Small intestine (tissue), 16 donors: ENCODE results near the gene EIF2B1. TPM values are rescaled to one million over a fixed set of nuclear protein-coding genes. Genes with fewer than 3 reads are reported as not detected.

Experiments
- DNase-seq, 2 donors: peaks; one replicate each; pipeline versions ENCODE4 v3.0.0 to v3.0.0-alpha.2; 2013
- FAIRE-seq: peaks from 2 replicates; lab custom pipeline; 2012; peaks lifted over from hg19 to GRCh38; lab: Jason Lieb, UNC
- H3K27ac ChIP-seq, 3 donors: one replicate each; pipeline ENCODE4 v1.5.1; 2013; ENCODE audit warnings: low read length in 2 of 3, mild to moderate bottlenecking in 2 of 3, control low read depth in 1 of 3, inconsistent platforms in 1 of 3, low read depth in 1 of 3, moderate library complexity in 1 of 3
- H3K27me3 ChIP-seq, 3 donors: one replicate each; pipeline ENCODE4 v1.6.1; 2013; ENCODE audit warnings: low read length in 3 of 3, inconsistent platforms in 1 of 3; ENCODE audit not compliant: control insufficient read depth in 3 of 3, insufficient read depth in 3 of 3
- H3K36me3 ChIP-seq, 3 donors: one replicate each; pipeline ENCODE4 v1.6.1; 2013; ENCODE audit warnings: low read length in 3 of 3, inconsistent platforms in 1 of 3, low read depth in 1 of 3, mild to moderate bottlenecking in 1 of 3, moderate library complexity in 1 of 3; ENCODE audit not compliant: control insufficient read depth in 3 of 3, insufficient read depth in 2 of 3
- H3K4me1 ChIP-seq, 3 donors: one replicate each; pipeline ENCODE4 v1.6.1; 2013; ENCODE audit warnings: low read length in 2 of 3, inconsistent platforms in 1 of 3, low read depth in 1 of 3, mild to moderate bottlenecking in 1 of 3, moderate library complexity in 1 of 3; ENCODE audit not compliant: control insufficient read depth in 3 of 3, insufficient read depth in 2 of 3
- H3K4me3 ChIP-seq, 3 donors: one replicate each; pipeline ENCODE4 v1.5.1; 2013; ENCODE audit warnings: low read length in 3 of 3, control low read depth in 1 of 3, inconsistent platforms in 1 of 3, low read depth in 1 of 3, mild to moderate bottlenecking in 1 of 3, moderate library complexity in 1 of 3
- H3K9me3 ChIP-seq, 2 donors: one replicate each; pipeline ENCODE4 v1.6.1; 2013; ENCODE audit warnings: low read depth in 1 of 2, low read length in 1 of 2; ENCODE audit not compliant: control insufficient read depth in 2 of 2, insufficient read depth in 1 of 2
- WGBS, 3 donors: extraction: QIAGEN DNeasy Blood & Tissue Kit; methylation state at CpG; one replicate each; pipeline ENCODE4 v1.1.7; 2013; 5-methylcytosine and 5-hydroxymethylcytosine counted together
- long read RNA-seq, 10 donors: transcript quantifications; one replicate each; lab custom pipeline, GENCODE V29; 2026
- polyA plus RNA-seq, 4 donors: library from polyadenylated mRNA; stranded (reverse) in 3 of 4; unstranded in 1 of 4; fragments of 200-250 nt in 3 of 4; fragments of 120-200 nt in 1 of 4; gene quantifications; one replicate each; pipeline versions ENCODE4 v1.2.1 to v1.2.3, GENCODE V29; 2013
- donor health status: healthy with polysubstance abuse.
- donor health status: control.
- donor health status: control.
- donor health status: Bipolar disorder and iron deficiency.
- donor health status: healthy.

EIF2B1 gene
- 10 to 100 TPM; 28.4 to 40.1 (median 30.9) TPM for polyA plus RNA-seq
- long read RNA-seq, donor 1, transcript EIF2B1-204 (5 exons, 1,768 nt), result minor isoform, 7 of 94 reads
- long read RNA-seq, donor 1, transcript EIF2B1-202 (4 exons, 622 nt), result minor isoform, 7 of 94 reads
- long read RNA-seq, donor 1, transcript EIF2B1-201 (9 exons, 2,477 nt), result major isoform, 32 of 94 reads
- long read RNA-seq, donor 1, partial matches to known transcripts, result 38 of 94 reads
- long read RNA-seq, donor 1, other reads (novel, unspliced or antisense), result 10 of 94 reads
- long read RNA-seq, donor 2, partial matches to known transcripts, result 23 of 29 reads
- long read RNA-seq, donor 2, other reads (novel, unspliced or antisense), result 0 of 29 reads
- long read RNA-seq, donor 3, transcript EIF2B1-201 (9 exons, 2,477 nt), result major isoform, 13 of 27 reads
- long read RNA-seq, donor 3, partial matches to known transcripts, result 8 of 27 reads
- long read RNA-seq, donor 3, other reads (novel, unspliced or antisense), result 0 of 27 reads
- long read RNA-seq, donor 4, result 0 reads
- long read RNA-seq, donor 5, partial matches to known transcripts, result 18 of 22 reads
- long read RNA-seq, donor 5, other reads (novel, unspliced or antisense), result 0 of 22 reads
- long read RNA-seq, donor 6, transcript EIF2B1-201 (9 exons, 2,477 nt), result major isoform, 8 of 19 reads
- long read RNA-seq, donor 6, partial matches to known transcripts, result 10 of 19 reads
- long read RNA-seq, donor 6, other reads (novel, unspliced or antisense), result 0 of 19 reads
- long read RNA-seq, donor 7, result 0 reads
- long read RNA-seq, donor 8, partial matches to known transcripts, result 0 of 3 reads
- long read RNA-seq, donor 8, other reads (novel, unspliced or antisense), result 0 of 3 reads
- long read RNA-seq, donor 9, partial matches to known transcripts, result 0 of 4 reads
- long read RNA-seq, donor 9, other reads (novel, unspliced or antisense), result 0 of 4 reads
- long read RNA-seq, donor 10, transcript EIF2B1-201 (9 exons, 2,477 nt), result major isoform, 17 of 29 reads
- long read RNA-seq, donor 10, partial matches to known transcripts, result 7 of 29 reads
- long read RNA-seq, donor 10, other reads (novel, unspliced or antisense), result 0 of 29 reads

DNA sequence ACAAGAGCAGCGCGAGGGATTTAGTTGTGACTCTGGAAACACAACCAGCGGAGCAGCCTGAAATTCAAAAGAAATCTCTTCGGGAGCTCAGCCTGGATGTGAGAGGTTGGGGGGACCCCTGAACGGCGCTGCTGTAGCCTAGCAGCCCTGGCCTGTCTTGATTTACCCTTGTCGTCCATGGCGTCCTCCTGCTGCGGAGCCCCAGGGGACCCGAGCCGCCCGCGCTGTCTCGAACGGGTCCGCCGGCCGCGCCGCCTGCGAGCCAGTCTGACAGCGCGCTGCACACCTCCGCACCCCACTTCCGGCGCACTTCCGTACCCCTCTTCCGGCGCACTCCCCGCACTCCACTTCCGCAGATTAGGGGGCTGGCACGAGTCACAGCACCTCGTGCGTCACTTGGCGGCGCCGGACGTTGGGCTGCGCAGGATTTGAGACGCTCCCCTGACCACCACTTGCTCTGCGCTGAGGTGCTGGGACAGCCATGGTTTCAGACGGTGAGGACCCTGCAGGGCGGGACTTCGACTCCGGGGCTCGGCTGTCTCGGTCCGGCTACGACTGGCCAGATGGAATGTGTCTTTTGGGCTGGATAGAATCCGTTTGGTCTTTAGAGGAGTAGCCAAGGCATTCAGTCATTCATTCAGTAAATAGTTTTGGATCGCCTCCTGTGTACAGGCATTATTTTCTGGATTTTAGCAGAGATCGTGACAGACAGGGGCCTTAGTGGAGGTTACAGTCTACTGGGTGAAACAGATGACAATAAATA, at the start of gene EIF2B1, which contains the start of gene GTF2H3:
Gene EIF2B1 (minus strand): TSS at position 308 of the 763 bp plus-strand sequence. CDS start 129 bp downstream, at position 179.
Gene GTF2H3 (plus strand): TSS at position 451 of the 763 bp plus-strand sequence. CDS start 31 bp downstream, at position 482.
- DNase-seq (peak; percentile 97 to 99), FAIRE-seq (no peak)
- H3K9me3 ChIP-seq, result no peaks in the 10 kb centered on the region
- H3K4me3 ChIP-seq, result peak within 1 kb of the TSS; percentile 61 to 99 (median 96)
- H3K4me1 ChIP-seq, result peaks cover 0 to 9% (median 0%) of the 10 kb centered on the region in 3 donors
- H3K27me3 ChIP-seq, result no peaks in the 10 kb centered on the region
- 0% methylated on average over 37 to 52 of the region's 52 CpGs for WGBS, 3 donors
- H3K36me3 ChIP-seq, result peaks cover 9 to 32% (median 15%) of the 10 kb centered on the region in 3 donors
- H3K27ac ChIP-seq, result peak within 1 kb of the TSS; percentile 65 to 93 (median 90)

DNA sequence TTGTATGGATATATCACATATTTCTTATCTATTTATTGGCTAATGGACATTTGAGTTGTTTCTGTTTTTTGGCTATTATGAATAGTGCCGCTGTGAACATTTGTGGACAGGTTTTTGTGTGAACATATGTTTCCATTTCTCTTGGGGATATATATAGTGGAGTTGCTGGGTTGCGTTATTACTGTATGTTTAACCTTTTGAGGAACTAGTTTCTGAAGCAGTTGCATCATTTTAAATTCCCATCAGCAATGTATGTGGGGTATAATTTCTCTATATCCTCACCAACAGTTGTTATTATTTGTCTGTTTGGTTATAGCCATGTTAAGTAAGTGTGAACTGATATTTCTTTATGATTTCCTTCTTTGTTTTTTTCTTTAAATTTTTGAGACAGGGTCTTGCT, 48.1 kb upstream of the EIF2B1 start:
- Histone ChIP-seq H3K27ac (no peak overlapping the region), H3K4me3 (no peak overlapping the region), H3K4me1 (no peaks in the 10 kb centered on the region), H3K36me3 (peaks cover 2 to 28% (median 3%) of the 10 kb centered on the region in 3 donors), H3K27me3 (no peaks in the 10 kb centered on the region), H3K9me3 (no peaks in the 10 kb centered on the region)
- no peak for FAIRE-seq
- DNase-seq, result no peak
- 83 to 99% (median 86%) methylated on average over 2 of the region's 2 CpGs for WGBS, 3 donors

DNA sequence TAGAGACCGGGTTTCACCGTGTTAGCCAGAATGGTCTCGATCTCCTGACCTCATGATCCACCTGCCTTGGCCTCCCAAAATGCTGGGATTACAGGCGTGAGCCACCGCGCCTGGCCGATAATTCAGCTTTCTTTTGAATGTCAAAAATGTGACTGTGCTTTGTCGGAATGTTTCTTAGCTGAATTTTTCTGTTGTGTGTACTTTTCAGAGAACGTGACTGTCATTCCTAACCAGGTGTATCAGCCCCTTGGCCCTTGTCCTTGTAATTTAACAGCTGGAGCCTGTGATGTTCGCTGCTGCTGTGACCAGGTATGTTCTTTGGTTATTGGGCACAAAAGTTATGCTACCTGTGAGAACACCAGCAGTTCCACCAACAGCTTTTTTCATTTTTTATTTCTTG, 45.5 kb upstream of the EIF2B1 start:
- WGBS, 3 donors, result 94 to 97% (median 96%) methylated on average over 10 of the region's 10 CpGs
- H3K9me3 ChIP-seq, result no peaks in the 10 kb centered on the region
- no peak overlapping the region for H3K4me3 ChIP-seq
- FAIRE-seq (no peak), DNase-seq (no peak)
- H3K4me1 ChIP-seq, result no peaks in the 10 kb centered on the region
- H3K36me3 ChIP-seq, result peaks cover 2 to 39% (median 3%) of the 10 kb centered on the region in 3 donors
- no peaks in the 10 kb centered on the region for H3K27me3 ChIP-seq
- no peak overlapping the region for H3K27ac ChIP-seq

DNA sequence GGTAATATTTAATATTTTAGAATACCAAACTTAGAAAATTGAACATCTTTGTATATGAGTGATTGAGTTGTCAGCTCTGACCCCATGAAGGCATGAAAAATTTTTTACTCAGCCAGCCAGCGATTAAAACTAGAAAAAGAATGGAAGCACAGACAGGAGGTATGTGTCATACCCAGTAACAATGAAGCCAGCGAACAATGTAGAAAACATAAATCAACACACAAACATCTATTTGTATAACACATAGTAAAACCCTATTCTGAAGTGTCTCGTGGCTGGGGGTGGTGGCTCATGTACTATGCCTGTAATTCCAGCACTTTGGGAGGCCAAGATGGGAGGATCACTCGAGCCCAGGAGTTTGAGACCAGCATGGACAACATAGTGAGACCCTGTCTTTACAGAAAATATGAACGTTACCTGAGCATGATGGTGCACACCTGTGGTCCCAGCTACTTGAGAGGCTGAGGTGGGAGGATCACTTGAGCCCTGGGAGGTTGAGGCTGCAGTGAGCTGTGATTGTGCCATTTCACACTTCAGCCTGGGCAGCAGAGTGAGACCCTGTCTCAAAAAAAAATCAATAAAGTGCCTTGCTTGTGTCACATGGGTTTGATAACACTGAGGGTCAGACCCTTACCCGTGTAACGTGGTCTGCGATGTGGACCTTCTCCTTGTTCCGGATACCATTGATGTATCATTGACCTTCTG, 43.3 kb upstream of the EIF2B1 start:
- FAIRE-seq (no peak), DNase-seq (no peak)
- Histone ChIP-seq H3K4me3 (no peak overlapping the region), H3K9me3 (no peaks in the 10 kb centered on the region), H3K4me1 (no peaks in the 10 kb centered on the region), H3K27ac (no peak overlapping the region), H3K36me3 (peaks cover 2 to 35% (median 3%) of the 10 kb centered on the region in 3 donors), H3K27me3 (no peaks in the 10 kb centered on the region)
- WGBS, 3 donors, result 91 to 93% (median 93%) methylated on average over 9 of the region's 9 CpGs

DNA sequence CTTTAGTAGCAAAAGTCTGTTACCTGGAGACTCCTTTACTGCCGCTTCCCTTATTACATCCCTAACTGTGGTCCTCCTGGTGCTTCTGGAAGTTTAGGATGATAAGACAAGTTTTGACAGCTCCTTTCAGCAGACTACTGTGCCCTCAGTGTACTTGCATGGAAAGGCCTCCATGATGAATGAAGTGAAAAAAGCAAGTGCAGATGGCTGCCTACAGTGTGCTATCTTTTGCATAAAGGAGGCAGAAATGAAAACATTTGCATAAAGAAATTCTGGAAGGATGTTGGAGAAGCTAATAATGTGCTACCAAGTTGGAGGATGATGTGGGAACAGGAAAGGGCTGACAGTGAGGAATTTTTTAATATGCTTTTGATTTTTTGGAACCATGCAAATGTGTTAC, 42.0 kb upstream of the EIF2B1 start:
- Histone ChIP-seq H3K36me3 (peaks cover 0 to 33% (median 2%) of the 10 kb centered on the region in 3 donors), H3K27me3 (no peaks in the 10 kb centered on the region), H3K4me1 (peaks cover 0 to 3% (median 0%) of the 10 kb centered on the region in 3 donors), H3K9me3 (no peaks in the 10 kb centered on the region), H3K27ac (no peak overlapping the region), H3K4me3 (no peak overlapping the region)
- DNase-seq, result no peak
- WGBS, 3 donors, result 87 to 100% (median 100%) methylated on average over 1 of the region's 1 CpG
- no peak for FAIRE-seq

DNA sequence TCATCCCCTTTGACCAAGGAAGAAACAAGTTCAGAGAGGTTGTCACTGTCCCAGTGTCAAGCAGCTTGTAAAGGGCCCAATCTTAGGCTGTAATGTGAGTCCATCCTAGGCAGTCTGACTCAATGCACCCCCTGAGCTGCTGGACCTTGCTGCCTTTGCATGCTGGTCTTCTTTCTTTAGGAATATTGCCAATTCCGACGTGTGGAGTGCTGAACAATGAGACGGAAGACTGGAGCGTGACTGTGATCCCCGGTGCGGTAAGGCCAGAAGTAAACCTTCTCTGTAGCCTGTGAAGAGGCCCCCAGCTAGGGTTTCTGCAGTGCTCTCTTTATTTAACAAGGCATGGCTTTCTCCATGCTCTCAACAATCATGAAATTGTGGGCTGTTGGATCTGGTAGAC, 38.4 kb upstream of the EIF2B1 start:
- Histone ChIP-seq H3K36me3 (peaks cover 0 to 20% (median 0%) of the 10 kb centered on the region in 3 donors), H3K9me3 (peaks cover 0 to 3% of the 10 kb centered on the region in 2 donors), H3K27me3 (no peaks in the 10 kb centered on the region), H3K4me1 (peaks cover 0 to 3% (median 0%) of the 10 kb centered on the region in 3 donors), H3K4me3 (peak overlapping the region in 1 of 3 donors; percentile 69), H3K27ac (no peak overlapping the region)
- 76 to 79% (median 78%) methylated on average over 6 of the region's 6 CpGs for WGBS, 3 donors
- FAIRE-seq (no peak), DNase-seq (no peak)
